Muscle layer of duodenum (tissue), 2 donors: ENCODE data around the gene OTX1.

Experiments
- H3K27ac ChIP-seq: one replicate; pipeline ENCODE4 v1.7.0; 2013; ENCODE audit warnings: mild to moderate bottlenecking, low read length
- H3K27me3 ChIP-seq: one replicate; pipeline ENCODE4 v1.7.0; 2013; ENCODE audit warnings: low read depth, mild to moderate bottlenecking, control low read depth, low read length
- H3K36me3 ChIP-seq, 2 donors: one replicate each; pipeline ENCODE4 v1.7.0; 2013; ENCODE audit warnings: low read length in 2 of 2, control low read depth in 1 of 2, mild to moderate bottlenecking in 1 of 2; ENCODE audit not compliant: insufficient read depth in 2 of 2, control insufficient read depth in 1 of 2
- H3K4me1 ChIP-seq, 2 donors: one replicate each; pipeline ENCODE4 v1.7.0; 2013; ENCODE audit warnings: low read length in 2 of 2, mild to moderate bottlenecking in 2 of 2, control low read depth in 1 of 2, moderate library complexity in 1 of 2; ENCODE audit not compliant: insufficient read depth in 2 of 2, control insufficient read depth in 1 of 2
- H3K4me3 ChIP-seq, 2 donors: one replicate each; pipeline ENCODE4 v1.7.0; 2013; ENCODE audit warnings: low read length in 2 of 2, low read depth in 1 of 2, mild to moderate bottlenecking in 1 of 2
- H3K9me3 ChIP-seq, 2 donors: one replicate each; pipeline ENCODE4 v1.7.0; 2013; ENCODE audit warnings: low read length in 2 of 2, control low read depth in 1 of 2, mild to moderate bottlenecking in 1 of 2; ENCODE audit not compliant: control insufficient read depth in 1 of 2
- donor health status: healthy.

OTX1 gene

DNA sequence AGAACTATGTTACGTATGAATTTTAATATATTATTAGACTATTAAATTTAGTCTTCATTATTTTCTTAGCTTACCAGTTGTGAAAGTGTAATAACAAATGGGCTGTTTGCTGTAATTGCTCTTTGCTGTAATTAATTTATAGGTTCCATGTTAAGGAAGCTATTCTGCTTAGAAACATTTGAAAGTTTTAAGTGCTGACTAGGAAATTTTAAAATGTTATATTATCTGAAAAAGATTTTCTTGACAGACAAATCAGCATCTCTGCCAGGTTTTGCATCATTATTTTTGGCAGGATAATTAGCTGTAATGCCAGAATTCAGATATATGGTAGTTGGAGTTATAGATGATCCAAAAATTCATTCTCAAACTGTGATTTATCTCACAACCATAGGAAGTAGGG, 42.2 kb downstream of the OTX1 start:
- H3K36me3 ChIP-seq: no peaks in the 10 kb centered on the region
- no peaks in the 10 kb centered on the region for H3K4me1 ChIP-seq
- no peaks in the 10 kb centered on the region for H3K27me3 ChIP-seq
- no peak overlapping the region for H3K27ac ChIP-seq
- H3K4me3 ChIP-seq: no peak overlapping the region
- H3K9me3 ChIP-seq: no peaks in the 10 kb centered on the region

DNA sequence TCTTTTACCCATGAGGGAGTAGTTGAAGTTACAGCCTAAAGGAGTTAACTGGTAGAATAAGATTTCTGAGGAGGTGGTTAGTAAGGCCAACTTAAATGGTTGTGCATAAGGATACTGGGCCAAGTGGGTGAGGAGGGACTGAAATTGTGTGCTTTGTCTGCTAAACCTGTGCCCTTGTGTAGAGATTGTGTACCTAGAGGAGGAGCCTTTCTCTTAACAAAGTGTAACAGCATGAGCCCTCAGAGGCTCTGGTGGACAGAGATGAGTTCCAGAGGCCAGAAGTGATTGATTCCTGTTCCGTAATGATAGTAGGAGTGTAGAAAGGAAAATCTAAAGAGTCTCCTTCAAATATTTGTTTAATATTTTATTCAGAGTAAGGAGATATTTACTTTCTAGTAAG, 42.9 kb downstream of the OTX1 start:
- Histone ChIP-seq H3K9me3 (no peaks in the 10 kb centered on the region), H3K4me3 (no peak overlapping the region), H3K27me3 (no peaks in the 10 kb centered on the region), H3K4me1 (no peaks in the 10 kb centered on the region), H3K27ac (no peak overlapping the region), H3K36me3 (no peaks in the 10 kb centered on the region)

DNA sequence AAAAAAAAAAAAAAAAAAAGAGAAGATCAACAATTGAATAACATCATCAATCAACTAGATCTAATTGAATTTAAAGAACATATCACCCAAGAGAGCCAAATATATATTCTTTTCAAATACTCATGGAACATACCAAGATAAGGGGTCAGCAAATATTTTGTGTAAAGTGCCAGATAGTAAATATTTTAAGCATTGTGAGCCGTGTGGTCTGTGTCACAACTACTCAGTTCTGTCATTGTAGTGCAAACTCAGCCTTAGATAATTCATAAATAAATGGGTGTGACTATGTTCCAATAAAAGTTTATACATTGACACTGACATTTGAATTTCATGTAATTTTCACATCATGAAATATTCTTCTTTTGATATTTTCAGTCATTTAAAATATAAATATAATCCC, 45.9 kb downstream of the OTX1 start:
- Histone ChIP-seq H3K4me3 (no peak overlapping the region), H3K9me3 (peaks cover 0 to 3% of the 10 kb centered on the region in 2 donors), H3K27ac (no peak overlapping the region), H3K4me1 (no peaks in the 10 kb centered on the region), H3K27me3 (no peaks in the 10 kb centered on the region), H3K36me3 (no peaks in the 10 kb centered on the region)

DNA sequence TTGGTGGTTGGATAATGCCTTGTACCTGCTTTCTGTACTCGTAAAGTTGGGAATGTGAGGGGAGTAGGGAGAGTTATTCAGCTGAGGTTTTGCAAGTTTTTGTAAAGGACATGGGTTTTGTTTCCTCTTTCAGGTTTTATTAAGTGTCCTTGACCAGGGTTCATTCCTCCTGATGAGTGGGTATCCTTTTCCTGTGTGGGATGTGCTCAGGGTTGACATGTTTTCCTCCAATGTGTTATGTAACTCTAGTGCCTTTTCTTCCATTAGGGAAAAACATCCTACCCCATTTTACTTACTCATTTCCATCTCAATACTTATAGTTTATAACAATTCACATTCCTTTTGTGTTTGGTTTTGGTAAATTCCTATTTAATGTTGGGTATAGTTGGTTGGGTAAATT, 48.4 kb downstream of the OTX1 start:
- H3K36me3 ChIP-seq: no peaks in the 10 kb centered on the region
- H3K27ac ChIP-seq: no peak overlapping the region
- H3K9me3 ChIP-seq: peaks cover 3 to 5% of the 10 kb centered on the region in 2 donors
- H3K4me3 ChIP-seq: no peak overlapping the region
- no peaks in the 10 kb centered on the region for H3K4me1 ChIP-seq
- H3K27me3 ChIP-seq: no peaks in the 10 kb centered on the region

DNA sequence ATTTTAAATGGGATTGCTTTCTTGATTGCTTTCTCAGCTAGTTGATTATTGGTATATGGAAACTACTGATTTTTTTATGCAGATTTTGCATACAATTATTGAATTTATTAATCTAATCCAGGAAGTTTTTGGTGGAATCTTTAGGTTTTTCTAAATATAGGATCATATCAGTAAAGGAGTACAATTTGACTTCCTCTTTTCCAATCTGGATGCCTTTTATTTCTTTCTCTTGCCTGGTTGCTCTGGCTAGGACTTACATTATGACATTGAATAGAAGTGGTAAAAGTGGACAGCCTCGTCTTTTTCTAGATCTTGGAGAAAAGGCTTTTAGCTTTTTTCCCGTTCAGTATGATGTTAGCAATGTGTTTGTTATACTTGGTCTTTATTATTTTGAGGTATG, 51.3 kb downstream of the OTX1 start:
- H3K4me3 ChIP-seq: no peak overlapping the region
- H3K4me1 ChIP-seq: no peaks in the 10 kb centered on the region
- no peaks in the 10 kb centered on the region for H3K27me3 ChIP-seq
- H3K9me3 ChIP-seq: peaks cover 16% of the 10 kb centered on the region in 2 donors
- H3K27ac ChIP-seq: no peak overlapping the region
- H3K36me3 ChIP-seq: no peaks in the 10 kb centered on the region

DNA sequence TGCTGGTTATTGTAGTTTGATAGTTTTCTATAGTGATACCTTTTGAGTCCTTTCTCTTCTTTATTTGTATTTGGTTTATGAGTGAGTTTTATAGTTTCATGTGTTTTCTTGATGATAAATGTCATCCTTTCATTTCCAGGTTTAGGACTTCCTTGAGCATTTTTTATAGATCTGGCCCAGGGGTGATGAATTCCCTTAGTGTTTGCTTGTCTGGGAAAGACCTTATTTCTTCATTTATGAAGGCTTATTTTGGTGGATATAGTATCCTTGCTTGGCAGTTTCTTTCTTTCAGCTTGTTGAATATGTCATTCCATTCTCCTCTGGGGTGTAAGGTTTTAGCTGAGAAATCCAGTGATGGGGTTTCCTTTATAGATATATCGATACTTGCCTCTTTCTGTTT, 53.9 kb downstream of the OTX1 start:
- H3K4me3 ChIP-seq: no peak overlapping the region
- H3K36me3 ChIP-seq: no peaks in the 10 kb centered on the region
- H3K9me3 ChIP-seq: peaks cover 16 to 18% of the 10 kb centered on the region in 2 donors
- H3K27ac ChIP-seq: no peak overlapping the region
- no peaks in the 10 kb centered on the region for H3K27me3 ChIP-seq
- no peaks in the 10 kb centered on the region for H3K4me1 ChIP-seq
